ENCODE results near the gene BCL10. TPM values are rescaled to one million over a fixed set of nuclear protein-coding genes. Genes with fewer than 3 reads are reported as not detected.

Gene BCL10
- total and polyA plus RNA-seq, 3 donors from 2014 or later, result 16.5 to 21.2 (median 16.8) TPM

GRCh38 chr1:85224734-85225623, 51.5 kb downstream of the BCL10 start:
- H3K9me3 ChIP-seq, result no peaks in the 10 kb centered on the region
- no peaks in the 10 kb centered on the region for H3K27me3 ChIP-seq
- no peak for DNase-seq
- TF ChIP-seq POLR2A (IDR thresholded peaks at IDR 0.05) (no peak), CTCF (IDR thresholded peaks at IDR 0.05) (no peak)
- no peaks in the 10 kb centered on the region for H3K36me3 ChIP-seq (ENCODE audit: low read depth, missing control alignments)
- WGBS, 2 donors, result 52 to 70% methylated on average over 3 of the region's 3 CpGs
- H3K27ac ChIP-seq, result no peak overlapping the region
- intact Hi-C loops (cut with DNase I; ENCODE audit: low total_unique reads), result no loop called here
- no peaks in the 10 kb centered on the region for H3K4me1 ChIP-seq
- no peak overlapping the region for H3K4me3 ChIP-seq

GRCh38 chr1:85224295-85224694, 52.1 kb downstream of the BCL10 start:
- no peaks in the 10 kb centered on the region for H3K27me3 ChIP-seq
- no peaks in the 10 kb centered on the region for H3K36me3 ChIP-seq (ENCODE audit: low read depth, missing control alignments)
- DNase-seq, result no peak
- intact Hi-C loops (cut with DNase I; ENCODE audit: low total_unique reads), result no loop called here
- TF ChIP-seq POLR2A (IDR thresholded peaks at IDR 0.05) (no peak), CTCF (IDR thresholded peaks at IDR 0.05) (no peak)
- no peaks in the 10 kb centered on the region for H3K4me1 ChIP-seq
- H3K9me3 ChIP-seq, result no peaks in the 10 kb centered on the region
- H3K4me3 ChIP-seq, result no peak overlapping the region
- H3K27ac ChIP-seq, result no peak overlapping the region

- intact Hi-C loops (cut with DNase I; ENCODE audit: low total_unique reads), result no loop called here
- no peaks in the 10 kb centered on the region for H3K27me3 ChIP-seq
- whole genome bisulfite sequencing, 2 donors, result 76 to 82% methylated on average over 5 of the region's 5 CpGs
- H3K9me3 ChIP-seq, result no peaks in the 10 kb centered on the region
- H3K36me3 ChIP-seq (ENCODE audit: low read depth, missing control alignments), result no peaks in the 10 kb centered on the region
- DNase-seq, result no peak
- no peak overlapping the region for H3K4me3 ChIP-seq
- H3K4me1 ChIP-seq, result no peaks in the 10 kb centered on the region
- H3K27ac ChIP-seq, result no peak overlapping the region
- TF ChIP-seq CTCF (IDR thresholded peaks at IDR 0.05) (no peak), POLR2A (IDR thresholded peaks at IDR 0.05) (no peak)
These were observed 53.1 kb downstream of the BCL10 start for GRCh38 chr1:85223334-85223733.

GRCh38 chr1:85220756-85221201, 55.7 kb downstream of the BCL10 start:
- DNase-seq, result no peak
- Histone ChIP-seq H3K27ac (no peak overlapping the region), H3K4me3 (no peak overlapping the region), H3K4me1 (no peaks in the 10 kb centered on the region), H3K36me3 (ENCODE audit: low read depth, missing control alignments) (no peaks in the 10 kb centered on the region), H3K9me3 (no peaks in the 10 kb centered on the region), H3K27me3 (no peaks in the 10 kb centered on the region)
- 42 to 45% methylated on average over 7 of the region's 7 CpGs for WGBS, 2 donors
- intact Hi-C loops (cut with DNase I; ENCODE audit: low total_unique reads), result no loop called here
- no peak for TF ChIP-seq CTCF (IDR thresholded peaks at IDR 0.05)
- TF ChIP-seq POLR2A (IDR thresholded peaks at IDR 0.05), result no peak
